Measurements from ENCODE around the gene METAP2.
A peak's percentile ranks its signal among the peaks of the same experiment; 100 is the strongest.

METAP2 gene

GRCh38 chr12:95549392-95550084 lies 75.6 kb downstream of the METAP2 start:
- TF ChIP-seq CTCF (IDR thresholded peaks at IDR 0.05; ENCODE audit: unreplicated experiment in 3 of 3): no peak
- peaks cover 7% of the 10 kb centered on the region for H3K4me1 Mint-ChIP-seq
- peaks cover 97% of the 10 kb centered on the region for H3K27me3 Mint-ChIP-seq (ENCODE audit: low read depth)
- H3K36me3 Mint-ChIP-seq (ENCODE audit: low read depth): peaks cover 4% of the 10 kb centered on the region
- peak overlapping the region; percentile 75 to 81 (median 81) for H3K4me3 Mint-ChIP-seq
- H3K27ac Mint-ChIP-seq: no peak overlapping the region
- peaks cover 6% of the 10 kb centered on the region for H3K9me3 Mint-ChIP-seq

GRCh38 chr12:95551305-95551704 lies 77.4 kb downstream of the METAP2 start, which contains the start of gene USP44:
TSS of gene USP44 (minus strand) at chr12:95551476. CDS start at chr12:95534256, 17,220 bp downstream.
- peaks cover 4% of the 10 kb centered on the region for H3K36me3 Mint-ChIP-seq (ENCODE audit: low read depth)
- peaks cover 84% of the 10 kb centered on the region for H3K27me3 Mint-ChIP-seq (ENCODE audit: low read depth)
- peak within 1 kb of the TSS in 1 of 3 experiments; percentile 55 for H3K27ac Mint-ChIP-seq
- H3K9me3 Mint-ChIP-seq: peaks cover 6% of the 10 kb centered on the region
- H3K4me3 Mint-ChIP-seq: peak within 1 kb of the TSS; percentile 41 to 65 (median 41)
- peaks cover 7% of the 10 kb centered on the region for H3K4me1 Mint-ChIP-seq
- TF ChIP-seq CTCF (IDR thresholded peaks at IDR 0.05; ENCODE audit: unreplicated experiment in 3 of 3): no peak

GRCh38 chr12:95551913-95552516 lies 78.1 kb downstream of the METAP2 start:
- H3K9me3 Mint-ChIP-seq: peaks cover 6% of the 10 kb centered on the region
- no peak overlapping the region for H3K27ac Mint-ChIP-seq
- peaks cover 4% of the 10 kb centered on the region for H3K36me3 Mint-ChIP-seq (ENCODE audit: low read depth)
- peaks cover 7% of the 10 kb centered on the region for H3K4me1 Mint-ChIP-seq
- TF ChIP-seq CTCF (IDR thresholded peaks at IDR 0.05; ENCODE audit: unreplicated experiment in 3 of 3): no peak
- no peak overlapping the region for H3K4me3 Mint-ChIP-seq
- peaks cover 76% of the 10 kb centered on the region for H3K27me3 Mint-ChIP-seq (ENCODE audit: low read depth)

GRCh38 chr12:95553197-95553943 lies 79.4 kb downstream of the METAP2 start:
- H3K4me1 Mint-ChIP-seq: no peaks in the 10 kb centered on the region
- H3K4me3 Mint-ChIP-seq: no peak overlapping the region
- no peak for TF ChIP-seq CTCF (IDR thresholded peaks at IDR 0.05; ENCODE audit: unreplicated experiment in 3 of 3)
- H3K27ac Mint-ChIP-seq: no peak overlapping the region
- H3K36me3 Mint-ChIP-seq (ENCODE audit: low read depth): peaks cover 4% of the 10 kb centered on the region
- peaks cover 6% of the 10 kb centered on the region for H3K9me3 Mint-ChIP-seq
- H3K27me3 Mint-ChIP-seq (ENCODE audit: low read depth): peaks cover 65% of the 10 kb centered on the region

GRCh38 chr12:95554532-95555071 lies 80.7 kb downstream of the METAP2 start:
- Mint-ChIP-seq H3K9me3 (peaks cover 1% of the 10 kb centered on the region), H3K4me1 (no peaks in the 10 kb centered on the region), H3K4me3 (no peak overlapping the region), H3K36me3 (ENCODE audit: low read depth) (no peaks in the 10 kb centered on the region), H3K27ac (no peak overlapping the region), H3K27me3 (ENCODE audit: low read depth) (peaks cover 61% of the 10 kb centered on the region)
- TF ChIP-seq CTCF (IDR thresholded peaks at IDR 0.05; ENCODE audit: unreplicated experiment in 3 of 3): no peak
